Sciatic nerve (tissue), 2 donors: Measurements from ENCODE around the gene ZRANB3. TPM values are rescaled to one million over a fixed set of nuclear protein-coding genes. Genes with fewer than 3 reads are reported as not detected.
"Not testable (repeated sequence)": the region's sequence is repeated elsewhere in the genome, so short reads cannot be mapped to it uniquely, and the experiment has no call there.

ENCODE experiments used
- ATAC-seq: fragments of 200-7000 bp; cut with Tn5 transposase; one replicate; pipeline ENCODE4 v1.9.1; 2020; ENCODE audit warnings: mild to moderate bottlenecking, moderate library complexity
- DNase-seq: peaks from one replicate; pipeline ENCODE4 v3.0.0-alpha.2; 2020; ENCODE audit warnings: low spot score
- intact Hi-C: fragments of 100-400 bp; cut with DNase I; formaldehyde crosslinking; loops from one replicate; pipeline ENCODE4 v1.14.2; 2022
- total RNA-seq: library from RNA; stranded (reverse); fragmentation: NEBNext Ultra II Directional; extraction: Animal tissue kit (Norgen Biotek cat#: 25700); gene quantifications from one replicate; pipeline ENCODE4 v1.2.1, GENCODE V29; 2021
- donor health status: DM: no; HTN: no; CAD: no.
- donor health status: DM: no; HTN: no; CAD: no.

The ZRANB3 gene
- total RNA-seq, 1 donor from 2014 or later = 9.5 TPM

- intact Hi-C loops = no loop called here
- ATAC-seq = no peak
- no peak for DNase-seq
Measured at GRCh38 chr2:135373702-135374101, 157.3 kb downstream of the ZRANB3 start.

DNA sequence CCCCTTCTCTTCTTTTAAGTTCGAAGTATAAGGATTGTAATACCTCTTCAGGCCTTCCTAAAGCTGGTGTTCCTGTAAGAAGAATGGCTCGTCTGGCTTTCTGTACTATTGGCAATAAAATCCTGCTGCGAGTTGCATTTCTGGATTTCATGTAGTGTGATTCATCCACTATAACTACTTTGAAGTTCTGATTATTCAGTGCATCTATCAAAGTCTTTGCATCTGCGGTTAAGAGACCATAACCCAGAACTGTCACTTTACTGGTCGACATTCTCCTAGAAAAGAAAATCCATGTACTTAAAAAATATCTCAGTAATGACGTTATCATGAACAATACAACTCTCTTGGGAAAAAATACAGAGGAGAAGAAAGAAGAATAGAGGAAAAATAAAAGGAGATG, 181.1 kb downstream of the ZRANB3 start:
- DNase-seq (no peak), ATAC-seq (no peak)
- intact Hi-C loops = no loop called here

- ATAC-seq, DNase-seq, intact Hi-C loops: not testable (repeated sequence)
Measured at GRCh38 chr2:135348096-135348704, 182.8 kb downstream of the ZRANB3 start.

DNA sequence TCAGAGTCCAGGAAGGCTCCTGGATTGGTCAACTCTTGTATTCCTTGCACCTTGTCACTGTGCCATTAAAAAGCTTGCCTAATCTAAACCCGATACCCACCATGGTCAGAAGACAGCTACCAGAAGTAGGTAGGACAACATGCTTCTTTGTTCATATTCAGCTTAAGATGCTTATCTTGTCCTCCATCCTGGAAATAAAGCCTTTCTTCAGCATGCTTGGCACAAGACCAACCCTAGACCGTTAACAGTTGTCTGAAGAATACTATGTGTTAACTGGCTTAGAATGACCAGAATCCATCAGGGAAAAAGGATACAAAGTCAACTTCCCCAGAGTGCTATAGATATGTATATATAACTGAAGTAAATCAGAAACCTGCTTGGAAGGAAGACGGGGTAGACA, 193.9 kb downstream of the ZRANB3 start:
- intact Hi-C loops = no loop called here
- ATAC-seq (no peak), DNase-seq (no peak)

GRCh38 chr2:135335256-135335655, 195.8 kb downstream of the ZRANB3 start:
- intact Hi-C loops = no loop called here
- no peak for DNase-seq
- ATAC-seq = no peak

DNA sequence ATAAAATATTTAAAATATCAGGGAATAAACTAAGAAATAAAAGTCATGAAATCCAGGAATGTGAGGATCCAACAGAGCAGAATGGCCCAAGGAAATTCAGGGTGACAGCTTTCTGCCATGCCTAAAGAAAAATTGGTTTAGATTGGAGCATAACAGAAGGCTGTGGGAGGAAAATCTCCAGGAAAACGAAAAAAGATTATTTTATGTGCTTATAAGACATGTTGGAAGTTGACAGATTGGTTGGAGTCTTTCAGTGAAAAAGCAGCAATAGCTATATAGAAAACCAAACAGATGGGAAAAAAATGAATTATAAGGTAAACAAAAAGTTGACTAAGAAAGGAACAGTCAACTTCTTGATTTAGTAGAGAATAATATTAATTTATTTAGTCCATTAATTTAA, 203.9 kb downstream of the ZRANB3 start:
- ATAC-seq (no peak), DNase-seq (no peak)
- intact Hi-C loops = no loop called here

- DNase-seq (no peak), ATAC-seq (no peak)
- intact Hi-C loops = no loop called here
Measured at GRCh38 chr2:135320465-135321355, 210.3 kb downstream of the ZRANB3 start.

- no peak for ATAC-seq
- DNase-seq = no peak
- intact Hi-C loops = no loop called here
Measured at GRCh38 chr2:135318808-135319207, 212.2 kb downstream of the ZRANB3 start.

DNA sequence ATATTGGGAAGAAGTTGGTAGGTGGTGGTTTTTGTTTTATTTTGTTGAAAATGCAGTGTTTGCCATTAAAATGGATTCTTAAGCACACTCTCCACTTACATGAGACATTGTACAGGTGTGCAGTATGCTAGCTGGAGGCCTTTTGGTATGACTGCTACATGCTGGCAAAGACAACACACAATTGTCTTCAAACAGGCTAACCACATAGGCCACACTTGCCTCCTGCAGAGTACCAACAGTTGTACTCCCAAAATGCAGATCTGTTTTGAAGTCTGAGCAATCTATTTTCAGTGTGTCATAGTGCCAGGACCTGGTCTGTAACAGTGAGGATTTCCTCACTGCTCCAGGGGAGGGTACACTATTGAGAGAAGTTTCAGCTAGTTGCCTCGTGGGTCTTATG, 213.6 kb downstream of the ZRANB3 start:
- intact Hi-C loops = no loop called here
- DNase-seq (no peak), ATAC-seq (no peak)

DNA sequence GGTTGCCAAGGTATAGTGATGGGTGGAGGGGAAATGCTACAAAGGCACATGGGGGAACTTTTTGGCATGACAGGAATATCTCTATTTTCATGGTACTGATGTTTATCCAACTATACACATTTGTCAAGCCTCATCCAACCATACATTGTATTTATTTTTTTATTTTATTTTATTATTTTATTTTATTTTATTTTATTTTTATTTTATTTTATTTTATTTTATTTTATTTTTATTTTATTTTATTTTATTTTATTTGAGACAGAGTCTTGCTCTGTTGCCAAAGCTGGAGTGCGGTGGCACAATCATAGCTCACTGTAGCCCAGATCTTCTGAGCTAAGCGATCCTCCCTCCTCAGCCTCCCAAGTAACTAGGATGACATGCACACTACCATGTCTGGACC, 219.1 kb downstream of the ZRANB3 start:
- no peak for DNase-seq
- intact Hi-C loops = no loop called here
- ATAC-seq = no peak

- DNase-seq (no peak), ATAC-seq (no peak)
- intact Hi-C loops = no loop called here
Measured at GRCh38 chr2:135311268-135311667, 219.8 kb downstream of the ZRANB3 start.

- ATAC-seq (no peak), DNase-seq (no peak)
- intact Hi-C loops = no loop called here
Measured at GRCh38 chr2:135304694-135305093, 226.3 kb downstream of the ZRANB3 start.

GRCh38 chr2:135299658-135300244, 231.3 kb downstream of the ZRANB3 start:
- intact Hi-C loops = no loop called here
- ATAC-seq = no peak

GRCh38 chr2:135299165-135299564, 231.9 kb downstream of the ZRANB3 start:
- intact Hi-C loops = no loop called here
- no peak for ATAC-seq
- no peak for DNase-seq

More at GRCh38 chr2:135299658-135300244, 231.3 kb downstream of the ZRANB3 start:
- DNase-seq = no peak

GRCh38 chr2:135287121-135287520, 243.9 kb downstream of the ZRANB3 start:
- intact Hi-C loops, ATAC-seq, DNase-seq: not testable (repeated sequence)

DNA sequence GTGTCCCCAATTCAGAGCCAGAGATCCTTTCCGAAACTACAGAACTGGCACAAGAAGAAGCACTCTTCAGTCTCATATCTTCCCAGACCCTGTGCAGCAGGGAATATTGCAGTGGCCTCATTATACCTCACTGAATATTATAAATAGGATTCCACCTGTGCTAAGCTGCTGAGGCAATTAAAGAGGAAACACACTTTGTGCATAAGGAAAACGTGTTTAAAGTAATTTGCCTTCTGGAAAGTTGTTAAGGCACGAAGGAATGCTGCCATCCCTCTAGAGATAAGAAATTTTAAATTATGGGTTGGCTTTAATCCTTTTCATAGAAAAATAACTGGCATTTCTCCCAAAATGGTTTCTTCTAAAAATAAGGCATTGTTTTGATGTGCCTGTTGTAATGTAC, 245.6 kb downstream of the ZRANB3 start:
- no peak for DNase-seq
- intact Hi-C loops = no loop called here
- ATAC-seq = no peak

GRCh38 chr2:135281379-135281778, 249.6 kb downstream of the ZRANB3 start:
- no peak for ATAC-seq
- no peak for DNase-seq
- intact Hi-C loops = no loop called here

DNA sequence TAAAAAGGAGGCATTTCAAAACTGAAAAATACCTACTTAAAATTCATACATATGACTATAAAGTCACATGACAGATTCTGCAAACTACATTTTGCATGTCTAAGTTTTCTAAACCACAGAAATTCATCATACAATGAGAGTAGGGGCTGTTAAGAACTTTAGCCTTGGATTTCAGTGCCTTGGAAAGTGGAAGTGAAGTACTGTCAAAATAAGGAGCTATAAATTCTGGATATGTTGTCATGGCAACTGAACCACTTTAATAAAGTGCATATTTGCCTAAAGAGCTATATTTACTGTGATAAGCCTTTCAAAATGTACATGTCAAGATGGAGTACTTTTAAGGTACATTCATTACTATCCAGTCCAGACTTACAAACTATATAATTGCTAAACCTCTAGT, 251.8 kb downstream of the ZRANB3 start:
- intact Hi-C loops = no loop called here
- ATAC-seq (no peak), DNase-seq (no peak)

DNA sequence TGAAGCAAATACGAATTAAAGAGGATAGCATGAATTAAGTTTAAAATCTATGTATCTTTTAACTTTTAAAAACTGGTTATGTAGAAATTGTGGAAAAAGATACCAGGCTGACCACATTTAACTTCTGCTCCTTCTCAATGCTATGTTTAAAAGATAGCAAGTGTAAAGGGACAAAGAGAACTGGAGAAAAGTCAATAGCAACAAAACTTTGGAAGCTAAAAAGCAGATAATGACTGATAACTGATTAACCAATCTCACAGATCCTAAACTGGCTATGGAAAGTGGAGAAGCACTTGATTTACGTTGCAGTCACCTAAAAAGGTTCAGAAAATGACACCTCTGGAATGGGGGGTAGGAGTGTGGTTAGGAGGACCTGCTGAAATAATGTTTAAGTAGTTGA, 254.5 kb downstream of the ZRANB3 start:
- no peak for ATAC-seq
- DNase-seq = no peak
- intact Hi-C loops = no loop called here

DNA sequence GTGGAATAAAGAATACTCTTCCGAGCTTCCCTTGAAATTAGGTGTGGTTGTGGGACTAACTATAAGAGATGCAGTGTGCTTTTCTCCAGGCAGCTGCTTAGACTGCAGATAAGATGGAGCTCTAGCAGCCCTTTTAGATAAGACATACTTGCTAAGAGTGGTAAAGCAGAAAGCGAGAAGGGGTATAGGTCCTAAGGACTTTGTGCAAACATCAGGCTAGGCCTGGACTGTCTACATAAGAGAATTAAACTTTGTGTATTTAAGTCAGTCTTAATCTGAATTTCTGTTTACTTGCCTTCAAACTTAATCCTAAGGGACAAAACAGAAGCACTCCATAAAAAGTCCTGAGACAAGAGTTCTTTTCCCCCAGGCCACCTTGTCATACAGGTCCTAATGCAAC, 260.0 kb downstream of the ZRANB3 start:
- DNase-seq (no peak), ATAC-seq (no peak)
- intact Hi-C loops = no loop called here
